Subcutaneous adipose tissue (tissue), 4 donors: ENCODE data around the gene PTPN18. TPM values are rescaled to one million over a fixed set of nuclear protein-coding genes. Genes with fewer than 3 reads are reported as not detected.

Source experiments
- CTCF ChIP-seq: fragments of 450-650 bp; IDR thresholded peaks from one replicate; pipeline ENCODE4 v1.5.1; 2016; ENCODE audit warnings: low read depth, mild to moderate bottlenecking, control low read depth, antibody characterized with exemption, moderate library complexity
- total RNA-seq, 4 donors: library from RNA; depleted of rRNA; stranded (reverse); fragments of >200 nt; gene quantifications; one replicate each; pipeline ENCODE4 v1.1.0, GENCODE V29; 2016

PTPN18 gene
- total RNA-seq, 4 donors from 2014 or later = 29.2 to 64.3 (median 58.7) TPM

- TF ChIP-seq CTCF = no peak
These were observed 2.0 kb downstream of the PTPN18 start for GRCh38 chr2:130357864-130358263.

GRCh38 chr2:130358420-130359350 lies 2.8 kb downstream of the PTPN18 start:
- TF ChIP-seq CTCF = no peak

- TF ChIP-seq CTCF = no peak
These were observed 3.6 kb downstream of the PTPN18 start for GRCh38 chr2:130359466-130359865.

GRCh38 chr2:130363479-130363878 lies 7.6 kb downstream of the PTPN18 start:
- TF ChIP-seq CTCF = no peak

GRCh38 chr2:130365075-130365474 lies 9.2 kb downstream of the PTPN18 start:
- no peak for TF ChIP-seq CTCF

GRCh38 chr2:130365963-130366362 lies 10.1 kb downstream of the PTPN18 start:
- no peak for TF ChIP-seq CTCF

GRCh38 chr2:130366720-130367119 lies 10.9 kb downstream of the PTPN18 start:
- no peak for TF ChIP-seq CTCF
